Measurements from ENCODE around the gene DYRK1B. TPM values are rescaled to one million over a fixed set of nuclear protein-coding genes. Genes with fewer than 3 reads are reported as not detected.

DYRK1B gene
- total RNA-seq, 5 donors from 2014 or later (not counting 1 experiment from before 2014, with no cell fraction given) = 18.9 to 38.4 (median 28.0) TPM

- peaks cover 11 to 16% of the 10 kb centered on the region in 2 donors for H3K27me3 Mint-ChIP-seq
- H3K4me3 Mint-ChIP-seq = no peak overlapping the region
- peaks cover 2 to 14% of the 10 kb centered on the region in 2 experiments for H3K27me3 ChIP-seq (replicated peaks in 1 of 2; ENCODE audit: control insufficient read depth in 2 of 2, extremely low read depth in 1 of 2, insufficient read depth in 2 of 2, low read length in 1 of 2)
- DNase-seq = no peak
- H3K9me3 Mint-ChIP-seq = no peaks in the 10 kb centered on the region
- POLR2A ChIA-PET = no interaction called here
- H3K27ac ChIP-seq (ENCODE audit: low read length) = no peak overlapping the region
- no peak for ATAC-seq (replicated peaks in 1 of 4)
- no peak overlapping the region for H3K27ac Mint-ChIP-seq
- no peak overlapping the region for H3K4me3 ChIP-seq (ENCODE audit: control insufficient read depth in 1 of 2, extremely low read depth in 1 of 2, low read length in 1 of 2)
- H3K4me1 ChIP-seq (ENCODE audit: control insufficient read depth in 1 of 2, extremely low read depth in 1 of 2, insufficient read depth in 2 of 2, low read length in 2 of 2) = no peaks in the 10 kb centered on the region
- CTCF ChIA-PET = no interaction called here
- no peaks in the 10 kb centered on the region for H3K36me3 Mint-ChIP-seq
- H3K9me3 ChIP-seq = no peaks in the 10 kb centered on the region
- no peaks in the 10 kb centered on the region for H3K4me1 Mint-ChIP-seq
- no peaks in the 10 kb centered on the region for H3K36me3 ChIP-seq (ENCODE audit: control insufficient read depth in 2 of 2, extremely low read depth in 1 of 2, insufficient read depth in 1 of 2, low read length in 1 of 2)
- 98% methylated on average over 4 of the region's 5 CpGs for WGBS (ENCODE audit: insufficient coverage)
These were observed 28.9 kb downstream of the DYRK1B start for GRCh38 chr19:39805104-39805503.

GRCh38 chr19:39802958-39803357 is 31.0 kb downstream of the DYRK1B start:
- Mint-ChIP-seq H3K27ac (no peak overlapping the region), H3K4me3 (no peak overlapping the region), H3K36me3 (no peaks in the 10 kb centered on the region), H3K4me1 (no peaks in the 10 kb centered on the region), H3K9me3 (no peaks in the 10 kb centered on the region), H3K27me3 (peaks cover 12 to 16% of the 10 kb centered on the region in 2 donors)
- H3K4me1 ChIP-seq (ENCODE audit: control insufficient read depth in 1 of 2, extremely low read depth in 1 of 2, insufficient read depth in 2 of 2, low read length in 2 of 2) = no peaks in the 10 kb centered on the region
- no peaks in the 10 kb centered on the region for H3K9me3 ChIP-seq
- H3K36me3 ChIP-seq (ENCODE audit: control insufficient read depth in 2 of 2, extremely low read depth in 1 of 2, insufficient read depth in 1 of 2, low read length in 1 of 2) = no peaks in the 10 kb centered on the region
- ChIA-PET POLR2A (no interaction called here), CTCF (interaction anchor here in 1 of 2 donors (2.2 kb wide), 1 partner anchor 11 kb away, joined by 10 read pairs; no protein-coding TSS in a partner anchor)
- DNase-seq (no peak), ATAC-seq (replicated peaks in 1 of 4) (no peak)
- no peak overlapping the region for H3K4me3 ChIP-seq (ENCODE audit: control insufficient read depth in 1 of 2, extremely low read depth in 1 of 2, low read length in 1 of 2)
- WGBS (ENCODE audit: insufficient coverage) = no CpG with 5 or more reads among the region's 4 CpGs
- no peak overlapping the region for H3K27ac ChIP-seq (ENCODE audit: low read length)
- H3K27me3 ChIP-seq (replicated peaks in 1 of 2; ENCODE audit: control insufficient read depth in 2 of 2, extremely low read depth in 1 of 2, insufficient read depth in 2 of 2, low read length in 1 of 2) = peaks cover 2 to 14% of the 10 kb centered on the region in 2 experiments

GRCh38 chr19:39797083-39797482 is 36.9 kb downstream of the DYRK1B start:
- no CpG with 5 or more reads among the region's 2 CpGs for WGBS (ENCODE audit: insufficient coverage)
- DNase-seq (no peak), ATAC-seq (replicated peaks in 1 of 4) (no peak)
- H3K4me3 Mint-ChIP-seq = no peak overlapping the region
- no peaks in the 10 kb centered on the region for H3K9me3 Mint-ChIP-seq
- no peaks in the 10 kb centered on the region for H3K9me3 ChIP-seq
- H3K4me1 ChIP-seq (ENCODE audit: control insufficient read depth in 1 of 2, extremely low read depth in 1 of 2, insufficient read depth in 2 of 2, low read length in 2 of 2) = peaks cover 0 to 10% of the 10 kb centered on the region in 2 experiments
- peaks cover 0 to 4% (median 0%) of the 10 kb centered on the region in 3 donors for H3K4me1 Mint-ChIP-seq
- no peak overlapping the region for H3K4me3 ChIP-seq (ENCODE audit: control insufficient read depth in 1 of 2, extremely low read depth in 1 of 2, low read length in 1 of 2)
- H3K36me3 Mint-ChIP-seq = no peaks in the 10 kb centered on the region
- H3K27me3 ChIP-seq (replicated peaks in 1 of 2; ENCODE audit: control insufficient read depth in 2 of 2, extremely low read depth in 1 of 2, insufficient read depth in 2 of 2, low read length in 1 of 2) = peaks cover 0 to 1% of the 10 kb centered on the region in 2 experiments
- no peaks in the 10 kb centered on the region for H3K36me3 ChIP-seq (ENCODE audit: control insufficient read depth in 2 of 2, extremely low read depth in 1 of 2, insufficient read depth in 1 of 2, low read length in 1 of 2)
- peaks cover 1 to 4% of the 10 kb centered on the region in 2 donors for H3K27me3 Mint-ChIP-seq
- POLR2A ChIA-PET = no interaction called here
- CTCF ChIA-PET = no interaction called here
- no peak overlapping the region for H3K27ac Mint-ChIP-seq
- no peak overlapping the region for H3K27ac ChIP-seq (ENCODE audit: low read length)

GRCh38 chr19:39796000-39796498 is 37.9 kb downstream of the DYRK1B start:
- H3K4me1 ChIP-seq (ENCODE audit: control insufficient read depth in 1 of 2, extremely low read depth in 1 of 2, insufficient read depth in 2 of 2, low read length in 2 of 2) = peaks cover 0 to 10% of the 10 kb centered on the region in 2 experiments
- POLR2A ChIA-PET = no interaction called here
- no peaks in the 10 kb centered on the region for H3K9me3 ChIP-seq
- no peak for DNase-seq
- no peak overlapping the region for H3K4me3 Mint-ChIP-seq
- H3K27ac Mint-ChIP-seq = peak overlapping the region in 1 of 2 donors; percentile 48
- no peaks in the 10 kb centered on the region for H3K27me3 ChIP-seq (replicated peaks in 1 of 2; ENCODE audit: control insufficient read depth in 2 of 2, extremely low read depth in 1 of 2, insufficient read depth in 2 of 2, low read length in 1 of 2)
- 67% methylated on average over 1 of the region's 2 CpGs for WGBS (ENCODE audit: insufficient coverage)
- H3K27ac ChIP-seq (ENCODE audit: low read length) = no peak overlapping the region
- no peaks in the 10 kb centered on the region for H3K9me3 Mint-ChIP-seq
- no peak for ATAC-seq (replicated peaks in 1 of 4)
- H3K4me1 Mint-ChIP-seq = peaks cover 0 to 4% (median 0%) of the 10 kb centered on the region in 3 donors
- H3K27me3 Mint-ChIP-seq = peaks cover 0 to 1% of the 10 kb centered on the region in 2 donors
- no peaks in the 10 kb centered on the region for H3K36me3 ChIP-seq (ENCODE audit: control insufficient read depth in 2 of 2, extremely low read depth in 1 of 2, insufficient read depth in 1 of 2, low read length in 1 of 2)
- no peaks in the 10 kb centered on the region for H3K36me3 Mint-ChIP-seq
- CTCF ChIA-PET = interaction anchor here in 1 of 2 donors (0.9 to 1.3 kb wide), 2 partner anchors 48 to 51 kb away, joined by 4 to 5 read pairs; no protein-coding TSS in a partner anchor
- no peak overlapping the region for H3K4me3 ChIP-seq (ENCODE audit: control insufficient read depth in 1 of 2, extremely low read depth in 1 of 2, low read length in 1 of 2)

DNA sequence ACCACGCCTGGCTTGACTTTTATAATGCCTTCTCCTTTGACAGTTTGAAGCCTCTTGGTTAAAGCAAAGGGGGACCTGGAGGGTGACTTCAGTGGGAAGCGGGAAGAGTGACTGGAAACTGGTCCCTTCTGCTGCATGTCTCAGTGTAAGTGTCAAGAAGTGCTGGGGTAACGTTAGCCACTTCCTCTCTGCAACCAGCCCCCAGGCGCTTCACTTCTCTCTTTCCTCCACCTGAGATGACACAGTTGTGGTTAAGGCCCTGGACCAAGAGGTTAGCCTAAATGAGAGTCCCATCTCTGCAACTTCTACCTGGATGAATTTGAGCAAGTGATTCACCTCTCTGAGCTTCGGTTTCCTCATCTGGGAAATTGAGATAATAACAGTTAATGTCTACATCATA is 39.0 kb downstream of the DYRK1B start:
- H3K4me1 ChIP-seq (ENCODE audit: control insufficient read depth in 1 of 2, extremely low read depth in 1 of 2, insufficient read depth in 2 of 2, low read length in 2 of 2) = peaks cover 0 to 10% of the 10 kb centered on the region in 2 experiments
- 43% methylated on average over 2 of the region's 5 CpGs for WGBS (ENCODE audit: insufficient coverage)
- no peaks in the 10 kb centered on the region for H3K36me3 Mint-ChIP-seq

DNA sequence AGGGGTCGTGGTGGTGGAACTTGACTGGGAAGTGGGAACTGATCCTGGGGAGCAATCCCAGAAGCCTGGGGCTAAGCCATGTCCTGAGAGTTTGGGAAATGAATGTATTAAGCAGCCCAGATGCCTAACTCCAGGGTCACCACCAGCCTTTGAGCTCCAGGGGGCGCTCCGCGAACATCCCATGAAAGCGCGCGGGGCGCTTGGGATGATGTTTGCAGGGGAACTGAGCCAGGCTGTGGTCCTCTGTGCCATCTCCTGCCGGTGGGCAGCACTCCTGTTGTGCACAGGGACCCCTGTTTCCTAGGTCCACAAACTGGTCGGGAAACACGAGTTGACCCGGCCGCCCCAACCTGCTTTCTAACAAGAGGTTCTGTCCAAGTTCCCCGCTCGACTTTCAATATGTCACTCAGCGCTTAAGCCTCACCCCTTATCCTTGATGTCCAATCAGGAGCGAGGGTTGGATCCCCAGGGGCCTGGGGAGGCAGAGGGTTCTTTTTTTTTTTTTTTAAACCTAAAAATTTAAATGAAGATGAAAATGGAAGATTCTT is 40.9 kb downstream of the DYRK1B start:
- under 1% methylated on average over 12 of the region's 17 CpGs for WGBS (ENCODE audit: insufficient coverage)
- H3K27me3 ChIP-seq (replicated peaks in 1 of 2; ENCODE audit: control insufficient read depth in 2 of 2, extremely low read depth in 1 of 2, insufficient read depth in 2 of 2, low read length in 1 of 2) = no peaks in the 10 kb centered on the region
- Mint-ChIP-seq H3K4me3 (peak overlapping the region; percentile 63 to 74 (median 66)), H3K27me3 (peaks cover 2 to 3% of the 10 kb centered on the region in 2 donors), H3K36me3 (peaks cover 2% of the 10 kb centered on the region), H3K4me1 (peaks cover 0 to 4% (median 0%) of the 10 kb centered on the region in 3 donors), H3K9me3 (peaks cover 3 to 8% (median 5%) of the 10 kb centered on the region in 3 donors), H3K27ac (no peak overlapping the region)
- no peaks in the 10 kb centered on the region for H3K36me3 ChIP-seq (ENCODE audit: control insufficient read depth in 2 of 2, extremely low read depth in 1 of 2, insufficient read depth in 1 of 2, low read length in 1 of 2)
- CTCF ChIA-PET = interaction anchor here (1.0 to 3.3 kb wide), 6 partner anchors 9 to 177 kb away, joined by 7 to 69 read pairs (median 14); partner anchors contain the start of genes DYRK1B (in 1 of the 2), FBL (in 1 of the 2) and PSMC4 (in 1 of the 2)
- no peak overlapping the region for H3K27ac ChIP-seq (ENCODE audit: low read length)
- peak; percentile 20 to 82 (median 64) for DNase-seq
- ATAC-seq (replicated peaks in 1 of 4) = peak; percentile 91 to 97 (median 93)
- peaks cover 0 to 10% of the 10 kb centered on the region in 2 experiments for H3K4me1 ChIP-seq (ENCODE audit: control insufficient read depth in 1 of 2, extremely low read depth in 1 of 2, insufficient read depth in 2 of 2, low read length in 2 of 2)
- peak overlapping the region; percentile 55 to 66 for H3K4me3 ChIP-seq (ENCODE audit: control insufficient read depth in 1 of 2, extremely low read depth in 1 of 2, low read length in 1 of 2)
- POLR2A ChIA-PET = no interaction called here
- no peaks in the 10 kb centered on the region for H3K9me3 ChIP-seq

More for the DNA sequence above, 39.0 kb downstream of the DYRK1B start:
- H3K4me1 Mint-ChIP-seq = peaks cover 0 to 4% (median 0%) of the 10 kb centered on the region in 3 donors
- H3K36me3 ChIP-seq (ENCODE audit: control insufficient read depth in 2 of 2, extremely low read depth in 1 of 2, insufficient read depth in 1 of 2, low read length in 1 of 2) = no peaks in the 10 kb centered on the region
- ChIA-PET POLR2A (interaction anchor here in 1 of 2 donors (0.6 kb wide), 1 partner anchor 50 kb away, joined by 3 read pairs; no protein-coding TSS in a partner anchor), CTCF (interaction anchor here in 1 of 2 donors (0.6 kb wide), 1 partner anchor 49 kb away, joined by 3 read pairs; no protein-coding TSS in a partner anchor)
- H3K4me3 Mint-ChIP-seq = no peak overlapping the region
- no peaks in the 10 kb centered on the region for H3K9me3 ChIP-seq
- H3K9me3 Mint-ChIP-seq = no peaks in the 10 kb centered on the region
- peaks cover 0 to 1% of the 10 kb centered on the region in 2 donors for H3K27me3 Mint-ChIP-seq
- no peak overlapping the region for H3K4me3 ChIP-seq (ENCODE audit: control insufficient read depth in 1 of 2, extremely low read depth in 1 of 2, low read length in 1 of 2)
- no peak for ATAC-seq (replicated peaks in 1 of 4)
- no peak overlapping the region for H3K27ac ChIP-seq (ENCODE audit: low read length)
- no peaks in the 10 kb centered on the region for H3K27me3 ChIP-seq (replicated peaks in 1 of 2; ENCODE audit: control insufficient read depth in 2 of 2, extremely low read depth in 1 of 2, insufficient read depth in 2 of 2, low read length in 1 of 2)
- no peak for DNase-seq
- no peak overlapping the region for H3K27ac Mint-ChIP-seq

Measured in T-cell (primary cell).